ENCODE results near the gene ZNF764.
"Not testable (repeated sequence)": the region's sequence is repeated elsewhere in the genome, so short reads cannot be mapped to it uniquely, and the experiment has no call there.

The ZNF764 gene

GRCh38 chr16:30543067-30543466 lies 15.1 kb downstream of the ZNF764 start:
- no peak for DNase-seq

- DNase-seq = no peak
Observed at GRCh38 chr16:30541502-30542329, 16.5 kb downstream of the ZNF764 start.

- DNase-seq = not testable (repeated sequence)
Observed at GRCh38 chr16:30540916-30541464, 17.2 kb downstream of the ZNF764 start.

- not testable (repeated sequence) for DNase-seq
Observed at GRCh38 chr16:30539986-30540526, 18.1 kb downstream of the ZNF764 start.

- DNase-seq = no peak
Observed at GRCh38 chr16:30539000-30539964, 18.9 kb downstream of the ZNF764 start.

GRCh38 chr16:30536391-30537024 lies 21.7 kb downstream of the ZNF764 start:
- DNase-seq = not testable (repeated sequence)

- peak; percentile 42 for DNase-seq
Observed at GRCh38 chr16:30535777-30536190, 22.4 kb downstream of the ZNF764 start.

- peak; percentile 80 for DNase-seq
Observed at GRCh38 chr16:30535106-30535776, 22.9 kb downstream of the ZNF764 start.

GRCh38 chr16:30534368-30535105 lies 23.6 kb downstream of the ZNF764 start, which contains the start of gene ZNF747:
TSS of gene ZNF747 (minus strand) at chr16:30534858. CDS start at chr16:30534679, 179 bp downstream.
- DNase-seq = peak; percentile 80

- no peak for DNase-seq
Observed at GRCh38 chr16:30533748-30534367, 24.3 kb downstream of the ZNF764 start.

GRCh38 chr16:30533146-30533522 lies 25.0 kb downstream of the ZNF764 start:
- no peak for DNase-seq

- no peak for DNase-seq
Observed at GRCh38 chr16:30532285-30533145, 25.7 kb downstream of the ZNF764 start.

- DNase-seq = no peak
Observed at GRCh38 chr16:30530163-30531037, 27.8 kb downstream of the ZNF764 start.

- DNase-seq = no peak
Observed at GRCh38 chr16:30528799-30529457, 29.2 kb downstream of the ZNF764 start.

- DNase-seq = no peak
Observed at GRCh38 chr16:30527635-30528178, 30.5 kb downstream of the ZNF764 start.

- DNase-seq = peak; percentile 97
Observed at GRCh38 chr16:30526823-30527634, 31.1 kb downstream of the ZNF764 start.

All from SHP77 treated with DMSO at 0.1 percent for 48 hours (cell line).